Thyroid gland (tissue), 4 donors: ENCODE data around the gene MAP3K5. TPM values are rescaled to one million over a fixed set of nuclear protein-coding genes. Genes with fewer than 3 reads are reported as not detected.

Source experiments
- DNase-seq, 2 donors: peaks; one replicate each; pipeline ENCODE4 v3.0.0-alpha.2; 2019
- H3K27ac ChIP-seq, 3 donors: fragments of 200-600 bp; sonication (generic); 1 replicate in 2 of 3; 2 replicates in 1 of 3; pipeline ENCODE4 v1.5.1; 2016 to 2019; ENCODE audit warnings: mild to moderate bottlenecking in 1 of 3, moderate library complexity in 1 of 3
- H3K27me3 ChIP-seq: fragments of 200-600 bp; sonication (generic); one replicate; pipeline ENCODE4 v1.5.1; 2019
- H3K36me3 ChIP-seq, 2 donors: fragments of 200-600 bp; sonication (generic); one replicate each; pipeline ENCODE4 v1.5.1; 2016 to 2019
- H3K4me1 ChIP-seq, 2 donors: fragments of 200-600 bp; sonication (generic); one replicate each; pipeline ENCODE4 v1.5.1; 2017 to 2019
- H3K4me3 ChIP-seq, 3 donors: fragments of 200-600 bp; sonication (generic); replicated peaks in 1 of 3; 1 replicate in 2 of 3; 2 replicates in 1 of 3; pipeline ENCODE4 v1.5.1; 2016; ENCODE audit warnings: mild to moderate bottlenecking in 1 of 3
- H3K9me3 ChIP-seq: fragments of 200-600 bp; sonication (generic); one replicate; pipeline ENCODE4 v1.5.1; 2017
- CTCF ChIP-seq, 6 experiments: fragments of 200-600 bp in 3 of 6; fragments of 450-650 bp in 3 of 6; sonication (generic) in 3 of 6; IDR thresholded peaks; one replicate each; pipeline ENCODE4 v1.5.1; 2016 to 2019; ENCODE audit warnings: antibody characterized with exemption in 6 of 6, mild to moderate bottlenecking in 2 of 6, inconsistent platforms in 1 of 6, moderate library complexity in 1 of 6
- POLR2A ChIP-seq, 2 donors: fragments of 450-650 bp; IDR thresholded peaks; one replicate each; pipeline ENCODE4 v1.6.1; 2017; ENCODE audit warnings: antibody characterized with exemption in 2 of 2, mild to moderate bottlenecking in 2 of 2, moderate library complexity in 1 of 2
- WGBS, 2 donors: methylation state at CpG; one replicate each; pipeline ENCODE4 v1.1.5; 2017; 5-methylcytosine and 5-hydroxymethylcytosine counted together
- intact Hi-C: fragments of 100-400 bp; cut with DNase I; formaldehyde crosslinking; loops from one replicate; pipeline ENCODE4 v1.15.1; 2023
- total RNA-seq, 4 donors: library from RNA; depleted of rRNA; stranded (reverse); fragments of >200 nt; gene quantifications; one replicate each; pipeline ENCODE4 v1.2.3, GENCODE V29; 2016

The MAP3K5 gene
- total RNA-seq, 4 donors from 2014 or later, result 28.1 to 68.0 (median 46.5) TPM

- intact Hi-C loops, result no loop called here
- TF ChIP-seq CTCF (IDR thresholded peaks at IDR 0.05) (no peak), POLR2A (IDR thresholded peaks at IDR 0.05) (no peak)
- H3K4me1 ChIP-seq, result no peaks in the 10 kb centered on the region
- no peaks in the 10 kb centered on the region for H3K9me3 ChIP-seq
- WGBS, 2 donors, result 84 to 91% methylated on average over 1 of the region's 1 CpG
- DNase-seq, result no peak
- H3K36me3 ChIP-seq, result peaks cover 12 to 16% of the 10 kb centered on the region in 2 donors
- H3K27ac ChIP-seq, result no peak overlapping the region
- no peak overlapping the region for H3K4me3 ChIP-seq
- H3K27me3 ChIP-seq, result no peaks in the 10 kb centered on the region
These were observed 158.9 kb downstream of the MAP3K5 start for GRCh38 chr6:136633355-136633754.

DNA sequence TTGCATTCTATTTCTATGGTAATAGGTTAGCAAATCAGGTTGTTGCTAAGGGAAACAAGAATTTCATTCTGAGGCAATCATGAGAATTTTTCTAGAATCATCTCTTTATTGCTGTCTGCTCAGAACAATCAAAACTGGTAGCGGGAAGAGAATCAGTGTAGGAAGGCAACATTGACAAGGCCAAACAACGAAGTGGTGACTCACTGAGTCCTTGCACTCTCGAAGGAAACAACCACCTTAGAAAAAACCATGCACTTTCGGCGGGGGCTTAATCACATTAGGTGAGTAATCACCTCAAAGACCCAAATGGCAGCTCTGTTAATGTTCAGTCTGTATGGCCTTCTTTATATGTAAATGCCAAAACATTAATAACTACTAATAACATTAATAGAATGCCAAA lies 163.3 kb downstream of the MAP3K5 start:
- Histone ChIP-seq H3K27ac (no peak overlapping the region), H3K4me1 (no peaks in the 10 kb centered on the region), H3K4me3 (no peak overlapping the region), H3K9me3 (no peaks in the 10 kb centered on the region), H3K36me3 (peaks cover 5 to 6% of the 10 kb centered on the region in 2 donors), H3K27me3 (no peaks in the 10 kb centered on the region)
- intact Hi-C loops, result no loop called here
- WGBS, 2 donors, result 94 to 98% methylated on average over 5 of the region's 5 CpGs
- no peak for TF ChIP-seq CTCF (IDR thresholded peaks at IDR 0.05)
- no peak for TF ChIP-seq POLR2A (IDR thresholded peaks at IDR 0.05)
- no peak for DNase-seq

GRCh38 chr6:136627191-136627590 lies 165.1 kb downstream of the MAP3K5 start:
- H3K27ac ChIP-seq, result no peak overlapping the region
- no peak overlapping the region for H3K4me3 ChIP-seq
- intact Hi-C loops, result no loop called here
- H3K36me3 ChIP-seq, result peaks cover 5 to 6% of the 10 kb centered on the region in 2 donors
- TF ChIP-seq POLR2A (IDR thresholded peaks at IDR 0.05), result no peak
- TF ChIP-seq CTCF (IDR thresholded peaks at IDR 0.05), result no peak
- no peak for DNase-seq
- 97 to 98% methylated on average over 5 of the region's 5 CpGs for WGBS, 2 donors
- H3K9me3 ChIP-seq, result no peaks in the 10 kb centered on the region
- H3K4me1 ChIP-seq, result no peaks in the 10 kb centered on the region
- H3K27me3 ChIP-seq, result no peaks in the 10 kb centered on the region

DNA sequence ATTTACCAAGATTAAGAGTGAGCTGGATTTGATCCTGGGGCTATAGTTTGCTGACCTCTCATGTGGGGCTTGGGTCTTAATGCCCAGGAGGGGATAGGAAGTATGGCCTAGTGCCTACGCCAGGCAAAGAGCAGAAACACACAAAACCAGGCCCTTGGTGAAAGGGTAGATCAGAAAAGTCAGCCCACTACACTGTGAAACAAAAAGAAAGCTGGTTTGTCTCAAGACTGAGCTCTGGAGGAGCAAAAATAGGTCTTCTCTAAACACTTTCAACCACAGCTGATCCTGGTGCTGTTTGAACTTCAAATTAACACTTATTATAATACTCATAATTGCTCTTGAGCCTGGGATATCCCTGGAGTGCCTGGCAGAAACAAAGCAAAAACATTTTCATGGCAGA lies 167.0 kb downstream of the MAP3K5 start:
- Histone ChIP-seq H3K4me3 (no peak overlapping the region), H3K4me1 (no peaks in the 10 kb centered on the region), H3K36me3 (peaks cover 3 to 5% of the 10 kb centered on the region in 2 donors), H3K9me3 (no peaks in the 10 kb centered on the region), H3K27me3 (no peaks in the 10 kb centered on the region), H3K27ac (no peak overlapping the region)
- TF ChIP-seq POLR2A (IDR thresholded peaks at IDR 0.05) (no peak), CTCF (IDR thresholded peaks at IDR 0.05) (no peak)
- intact Hi-C loops, result no loop called here
- no peak for DNase-seq
- 91 to 100% methylated on average over 1 of the region's 1 CpG for WGBS, 2 donors

GRCh38 chr6:136624347-136624746 lies 167.9 kb downstream of the MAP3K5 start:
- no peak overlapping the region for H3K4me3 ChIP-seq
- DNase-seq, result no peak
- peaks cover 0 to 3% of the 10 kb centered on the region in 2 donors for H3K36me3 ChIP-seq
- H3K9me3 ChIP-seq, result no peaks in the 10 kb centered on the region
- no peaks in the 10 kb centered on the region for H3K27me3 ChIP-seq
- H3K27ac ChIP-seq, result no peak overlapping the region
- no peaks in the 10 kb centered on the region for H3K4me1 ChIP-seq
- intact Hi-C loops, result no loop called here
- TF ChIP-seq POLR2A (IDR thresholded peaks at IDR 0.05) (no peak), CTCF (IDR thresholded peaks at IDR 0.05) (no peak)
